ENCODE measurements around the gene MYO18A.
"Not testable (repeated sequence)": the region's sequence is repeated elsewhere in the genome, so short reads cannot be mapped to it uniquely, and the experiment has no call there.

The MYO18A gene

DNA sequence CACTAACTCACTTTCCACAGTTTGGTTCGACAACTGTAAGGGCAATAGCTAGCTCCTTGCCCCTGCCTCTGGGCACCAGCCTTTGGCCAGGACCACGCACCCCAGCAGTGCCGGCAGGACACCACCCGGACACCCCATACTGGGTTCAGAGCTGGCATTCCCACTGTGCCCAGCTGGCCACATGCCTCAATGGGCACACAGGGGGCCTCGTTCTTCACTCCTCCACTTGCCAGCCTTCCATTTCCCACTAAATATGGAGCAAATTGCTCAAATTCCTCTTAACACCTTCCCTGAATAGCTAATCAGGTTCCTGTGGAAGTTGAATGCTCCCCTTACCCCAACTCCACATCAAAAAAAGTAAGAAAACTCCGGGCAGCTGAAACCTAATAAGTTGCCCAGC, 84.8 kb downstream of the MYO18A start:
- no peak for DNase-seq

DNA sequence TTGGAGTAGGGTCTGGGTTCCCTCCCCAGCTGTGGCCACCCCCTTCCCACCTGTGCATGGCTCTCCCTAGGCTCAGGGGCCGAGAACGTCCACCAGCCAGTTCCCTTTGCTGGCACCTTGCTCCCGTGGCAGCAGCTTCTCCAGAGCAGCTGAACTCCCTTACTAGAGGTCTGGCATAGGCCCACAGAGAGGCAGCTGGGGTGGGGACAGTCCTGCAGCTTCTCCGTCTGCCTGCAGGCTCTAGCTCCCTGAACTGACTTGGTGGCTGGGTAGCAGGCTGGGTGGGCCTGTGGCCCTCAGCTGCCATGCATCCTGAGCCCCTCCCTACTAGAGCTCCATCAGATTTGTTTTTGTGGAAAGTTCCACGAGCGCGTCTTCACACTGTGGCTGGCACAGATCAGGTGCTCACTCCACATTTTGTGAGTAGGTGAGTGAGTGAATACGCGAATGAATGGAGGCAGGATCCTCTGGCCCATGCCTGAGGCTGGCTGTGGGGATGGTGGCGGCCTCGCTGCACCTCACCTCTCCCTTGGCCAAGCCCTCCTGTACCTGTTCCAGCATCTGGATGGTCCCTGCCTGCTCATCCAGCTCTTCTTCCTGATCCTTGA, 86.0 kb downstream of the MYO18A start:
- no peak for DNase-seq

DNA sequence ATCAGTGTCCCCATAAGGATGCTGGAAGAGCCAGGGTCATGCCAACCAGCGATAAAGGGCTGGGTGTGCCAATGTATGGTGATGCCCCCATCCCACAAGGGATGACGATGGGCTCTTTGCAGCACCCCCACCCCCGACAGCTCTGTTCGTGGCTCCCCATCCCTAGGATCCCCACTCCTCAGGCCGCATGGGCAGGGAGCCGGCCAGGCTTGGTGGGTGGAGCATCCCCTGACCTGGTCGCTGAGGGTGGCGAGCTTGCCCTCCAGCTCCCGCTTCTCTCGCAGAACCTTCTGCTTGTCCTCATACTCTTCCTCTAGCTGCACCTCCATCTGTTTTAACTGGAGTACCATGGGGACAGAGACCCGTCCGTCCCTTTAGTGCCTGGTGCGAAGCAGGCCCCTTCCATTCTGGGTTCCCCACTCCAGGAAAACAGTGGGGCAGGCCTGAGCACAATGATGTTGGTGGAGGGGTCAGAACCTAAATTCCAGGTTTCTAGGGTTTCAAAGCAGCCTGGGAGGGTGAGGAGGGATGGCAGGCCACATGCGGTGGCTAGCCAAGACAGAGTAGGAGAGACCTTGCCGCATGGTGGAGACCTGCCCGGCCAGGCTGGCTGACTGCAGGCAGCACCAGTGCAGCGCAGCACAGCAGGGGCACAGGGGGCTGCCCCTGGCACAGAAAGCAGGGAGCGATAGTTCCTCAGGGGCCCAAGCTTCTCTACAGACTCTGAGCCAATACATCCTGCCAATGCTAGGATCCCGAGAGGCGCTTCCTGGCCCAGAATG, 86.9 kb downstream of the MYO18A start:
- no peak for DNase-seq

DNA sequence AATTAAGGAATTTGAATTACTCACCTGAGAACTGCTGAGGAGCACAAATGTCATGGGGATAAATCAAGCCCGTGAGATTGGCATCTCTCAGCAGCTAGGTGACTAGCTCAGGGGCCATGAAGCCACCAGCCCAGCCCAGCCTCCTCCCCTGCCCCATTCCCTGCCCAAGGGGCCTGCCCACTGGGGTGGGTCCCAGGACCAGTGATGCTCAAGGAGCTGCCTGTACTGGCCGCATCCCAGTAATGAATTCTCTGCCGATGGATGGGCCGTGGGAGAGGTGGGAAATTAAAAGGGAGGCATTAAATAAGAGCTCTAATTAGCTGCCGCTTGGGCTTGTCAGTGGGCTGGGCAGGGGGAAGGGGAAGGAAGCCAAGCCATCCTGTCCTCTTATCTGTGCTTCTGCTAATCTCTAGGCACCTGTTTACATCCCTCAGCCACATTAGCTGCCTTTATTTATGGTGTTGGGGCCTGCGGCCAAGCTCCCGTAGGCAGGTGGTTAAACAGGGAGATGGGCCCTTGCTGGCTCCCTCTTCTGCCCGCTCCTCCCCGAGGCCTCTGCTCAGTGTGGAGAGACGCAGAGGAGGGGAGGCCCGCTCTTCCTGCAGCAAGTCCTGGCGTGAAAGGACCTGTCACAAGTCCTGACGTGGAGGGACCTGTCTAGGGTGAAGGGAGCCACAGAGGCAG, 88.5 kb downstream of the MYO18A start:
- DNase-seq, result peak; percentile 85

DNA sequence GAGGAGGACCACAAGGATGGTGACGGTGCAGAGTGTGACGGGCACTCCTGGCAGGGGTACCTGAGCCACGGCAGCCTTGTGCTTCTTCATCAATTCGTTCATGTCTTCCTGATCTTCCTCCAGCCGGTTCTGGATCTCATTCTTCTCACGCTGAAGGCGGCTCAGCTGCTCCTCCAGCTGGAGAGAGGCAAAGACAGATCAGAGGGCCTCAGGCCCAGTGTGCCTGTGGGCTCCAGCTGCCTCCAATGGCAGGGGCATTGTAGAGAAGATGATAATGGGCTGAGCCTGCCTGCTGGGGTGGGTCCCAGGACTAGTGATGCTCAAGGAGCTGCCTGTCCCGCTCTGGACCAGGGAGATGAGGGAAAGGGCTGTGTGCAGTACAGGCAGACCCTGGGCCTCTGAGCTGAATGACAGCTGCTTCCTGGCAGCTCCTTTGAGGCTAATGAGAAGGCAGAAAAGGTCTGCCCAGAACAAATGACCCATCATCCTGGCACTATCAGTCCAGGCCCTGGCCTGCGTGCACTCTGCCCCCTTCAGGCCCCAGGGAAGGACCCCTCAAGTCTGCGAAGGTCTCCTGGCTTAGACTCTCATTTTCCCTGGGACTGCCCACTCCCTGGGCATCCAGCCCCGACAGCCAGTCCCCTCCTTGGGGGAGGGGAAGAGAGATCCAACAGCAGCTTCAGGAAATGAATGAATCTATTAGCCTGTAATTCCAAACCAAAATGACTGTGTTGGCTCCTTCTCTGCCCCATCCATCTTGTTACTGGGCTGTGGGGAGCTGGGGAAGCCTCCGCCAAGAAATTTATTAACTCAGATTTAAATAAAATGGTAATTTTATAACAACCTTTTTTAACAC, 89.2 kb downstream of the MYO18A start:
- DNase-seq, result no peak

DNA sequence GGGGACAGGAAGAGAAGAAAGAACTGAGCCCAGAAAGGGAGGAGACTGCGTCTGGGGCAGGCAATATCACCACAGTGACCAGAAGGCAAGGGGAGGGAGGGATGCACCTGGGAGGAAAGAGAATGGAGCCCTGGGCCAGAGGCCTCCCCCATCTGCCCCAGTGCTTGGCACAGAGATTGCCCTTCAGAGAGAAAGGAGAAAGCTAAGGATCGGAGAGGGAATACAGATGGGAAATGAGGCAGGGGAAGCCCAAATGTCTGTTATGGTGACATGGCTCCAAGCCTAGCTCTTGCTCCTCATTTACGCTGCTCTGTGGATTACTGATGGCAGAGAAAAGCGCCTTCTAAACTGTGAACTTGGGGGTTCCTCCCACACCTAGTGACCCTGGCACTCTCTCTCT, 90.1 kb downstream of the MYO18A start:
- no peak for DNase-seq

DNA sequence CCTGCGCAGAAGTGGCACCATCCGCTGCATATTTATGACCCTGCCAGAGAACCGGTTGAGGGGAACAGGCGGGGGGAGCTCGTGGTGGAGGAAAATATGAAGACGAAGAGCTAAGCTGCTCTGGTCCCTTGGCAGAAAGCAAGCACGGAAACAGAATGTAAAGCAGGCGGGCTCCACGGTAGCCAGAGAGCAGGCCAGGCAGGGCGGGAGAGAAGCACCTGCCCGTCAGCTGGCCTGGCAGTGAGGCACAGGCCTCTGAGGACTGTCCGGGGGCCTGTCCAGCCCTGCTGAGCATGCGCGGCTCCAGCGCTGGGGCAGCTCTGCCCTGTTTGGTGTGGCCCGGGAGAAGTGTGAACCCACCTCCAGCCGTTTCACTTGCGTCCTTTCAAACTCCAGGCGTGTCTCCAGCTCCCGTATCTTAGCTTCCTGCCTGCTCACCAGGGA, 90.6 kb downstream of the MYO18A start:
- DNase-seq, result no peak

DNA sequence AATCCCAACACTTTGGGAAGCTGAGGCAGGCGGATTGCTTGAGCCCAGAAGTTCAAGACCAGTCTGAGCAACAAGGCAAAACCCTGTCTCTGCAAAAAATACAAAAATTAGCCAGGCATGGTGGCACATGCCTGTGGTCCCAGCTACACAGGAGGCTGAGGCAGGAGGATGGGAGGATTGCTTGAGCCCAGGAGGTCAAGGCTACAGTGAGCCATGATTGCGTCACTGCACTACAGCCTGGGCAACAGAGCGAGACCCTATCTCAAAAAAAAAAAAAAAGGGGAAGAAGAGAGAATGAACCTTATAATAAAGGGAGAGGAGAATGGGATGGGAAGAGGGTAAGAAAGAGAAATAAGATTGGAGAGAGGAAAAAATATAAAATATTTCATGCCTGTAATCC, 91.4 kb downstream of the MYO18A start:
- DNase-seq, result not testable (repeated sequence)

DNA sequence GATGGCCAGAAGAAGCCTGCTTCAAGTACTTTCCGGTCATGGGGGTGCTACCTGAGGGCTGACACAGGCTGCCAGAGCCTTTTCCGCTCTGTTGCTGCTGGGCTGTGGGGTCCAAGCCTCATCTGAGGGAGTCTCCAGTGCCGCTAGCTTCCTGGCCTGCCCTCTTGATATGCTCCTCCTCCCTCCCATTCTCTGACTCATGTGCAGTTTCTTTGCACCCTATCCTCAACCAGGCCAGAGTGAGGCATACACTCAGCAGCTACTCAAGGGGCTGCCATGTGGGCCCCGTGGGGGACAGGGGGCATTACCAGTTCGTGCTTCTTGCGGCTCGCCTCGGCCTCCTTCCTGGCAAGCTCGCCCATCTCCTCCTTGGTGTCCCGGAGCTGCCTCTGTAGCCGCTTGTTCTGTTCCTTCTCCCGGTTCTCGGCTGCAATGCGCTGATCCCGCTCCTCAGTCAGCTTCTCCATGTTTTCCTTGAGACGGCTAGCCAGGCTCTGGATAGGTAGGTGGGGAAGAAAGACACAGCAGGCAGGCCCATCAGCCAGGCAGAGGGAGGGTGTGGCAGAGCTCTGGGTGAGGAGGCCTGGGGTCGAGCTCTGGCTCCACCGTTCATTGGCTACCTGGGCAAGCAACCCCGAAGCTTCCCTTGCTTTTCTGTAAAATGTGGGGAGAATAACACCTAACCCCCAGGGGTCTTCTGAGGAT, 93.4 kb downstream of the MYO18A start:
- no peak for DNase-seq

DNA sequence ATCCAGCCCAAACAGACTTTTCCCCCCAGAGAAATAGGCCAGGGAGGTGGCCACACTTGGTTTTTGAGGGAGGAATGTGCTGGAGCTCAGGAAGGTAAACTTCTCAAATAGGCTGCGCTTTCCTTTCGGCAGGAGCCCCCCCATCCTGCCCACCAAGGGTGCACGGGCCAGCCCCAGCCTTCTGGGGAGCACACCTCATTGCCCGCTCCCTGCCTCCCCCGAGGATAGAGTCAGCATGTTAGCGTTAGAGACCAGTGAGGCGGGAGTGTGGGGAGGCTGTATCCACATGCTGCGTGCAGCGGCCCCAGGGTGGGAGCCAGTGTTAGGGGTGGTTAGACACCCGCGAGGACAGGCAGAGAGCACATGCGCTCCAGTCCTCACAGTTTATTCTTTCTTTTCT, 95.0 kb downstream of the MYO18A start:
- DNase-seq, result no peak

DNA sequence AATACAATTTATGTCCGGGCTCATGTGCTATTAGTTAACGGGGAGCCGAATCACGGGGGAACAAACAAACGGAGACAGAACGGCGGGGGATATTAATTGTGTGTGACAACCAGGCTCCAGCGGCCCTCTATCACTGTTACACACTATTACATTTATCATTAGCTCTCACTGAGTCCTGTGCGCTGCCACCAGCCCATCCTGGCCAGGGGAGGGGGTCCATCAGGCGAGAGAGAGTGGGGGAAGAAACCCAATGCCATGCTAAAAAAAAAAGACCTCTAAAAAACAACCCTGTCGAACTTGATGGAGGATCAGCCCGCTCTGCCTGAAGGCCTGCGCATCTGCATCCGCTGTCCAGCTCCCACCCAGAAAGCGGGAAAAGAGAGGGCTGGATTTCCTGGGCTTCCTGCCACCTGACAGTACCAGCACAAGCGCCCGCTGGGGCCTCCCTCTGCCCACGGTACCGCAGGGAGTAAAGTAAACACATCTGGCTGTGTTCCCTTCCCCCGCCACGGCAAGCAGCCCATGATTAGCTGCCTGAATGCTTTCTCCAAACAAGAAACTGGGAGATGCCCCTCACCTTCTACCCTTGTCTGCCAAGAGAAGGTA, 95.6 kb downstream of the MYO18A start:
- peak; percentile 84 for DNase-seq

DNA sequence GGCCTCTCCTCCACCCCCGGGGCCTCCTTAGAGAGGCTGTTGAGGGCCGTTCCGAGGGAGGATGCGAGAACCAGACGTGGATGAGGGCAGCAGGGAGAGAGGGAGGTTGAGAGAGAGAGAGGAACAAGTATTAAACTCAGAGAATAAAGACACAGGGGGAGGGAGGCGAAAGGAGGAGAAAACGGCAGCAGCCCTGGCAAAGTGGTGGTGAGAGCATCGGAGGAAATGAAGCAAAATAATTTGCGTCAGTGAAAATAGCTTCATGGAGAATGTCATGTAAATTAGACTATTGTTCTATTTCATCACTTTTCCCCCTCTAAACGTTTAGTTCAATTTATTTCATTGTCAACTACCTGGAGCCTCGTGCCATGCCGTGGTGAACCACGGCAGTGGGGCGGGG, 99.2 kb downstream of the MYO18A start:
- DNase-seq, result no peak

DNA sequence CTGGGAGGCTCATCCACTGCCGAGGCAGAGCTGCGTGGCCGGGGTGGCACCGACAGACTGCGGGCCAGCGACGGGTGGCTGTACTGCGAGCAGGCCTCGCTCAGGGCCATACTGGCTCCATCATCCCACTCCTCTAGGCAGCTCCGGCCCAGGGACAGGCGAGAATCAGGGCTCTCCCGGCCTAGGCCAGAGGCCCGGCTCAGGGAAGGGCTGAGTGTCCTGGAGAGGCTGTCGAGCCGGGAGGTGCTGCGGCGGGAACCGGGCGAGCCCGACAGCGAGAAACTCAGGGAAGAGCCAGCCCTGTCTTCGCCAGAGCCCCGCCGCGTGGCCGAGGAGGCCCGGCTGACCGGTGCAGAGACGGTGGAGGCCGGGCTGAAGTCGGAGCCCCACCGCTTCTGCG, 99.9 kb downstream of the MYO18A start:
- no peak for DNase-seq

DNA sequence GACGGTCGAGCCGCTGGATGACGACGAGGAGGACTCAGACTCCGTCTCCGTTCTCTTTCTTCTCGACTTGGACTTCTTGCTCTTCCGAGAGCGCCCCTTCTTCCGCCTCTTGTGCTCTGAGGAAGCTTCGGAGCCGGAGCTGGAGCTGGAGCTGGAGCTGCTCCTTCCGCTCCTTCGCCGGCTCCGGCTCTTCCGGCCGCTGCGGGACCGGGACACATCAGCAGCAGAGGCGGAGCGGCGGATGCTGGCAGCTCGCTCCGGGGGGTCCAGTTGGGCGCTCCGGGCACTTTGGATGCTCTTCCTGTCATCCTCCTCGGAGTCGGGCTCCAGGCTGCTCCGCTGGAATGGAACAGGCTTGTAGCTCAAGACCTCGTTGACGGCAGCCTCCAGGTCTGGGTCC, 100.3 kb downstream of the MYO18A start:
- DNase-seq, result no peak

DNA sequence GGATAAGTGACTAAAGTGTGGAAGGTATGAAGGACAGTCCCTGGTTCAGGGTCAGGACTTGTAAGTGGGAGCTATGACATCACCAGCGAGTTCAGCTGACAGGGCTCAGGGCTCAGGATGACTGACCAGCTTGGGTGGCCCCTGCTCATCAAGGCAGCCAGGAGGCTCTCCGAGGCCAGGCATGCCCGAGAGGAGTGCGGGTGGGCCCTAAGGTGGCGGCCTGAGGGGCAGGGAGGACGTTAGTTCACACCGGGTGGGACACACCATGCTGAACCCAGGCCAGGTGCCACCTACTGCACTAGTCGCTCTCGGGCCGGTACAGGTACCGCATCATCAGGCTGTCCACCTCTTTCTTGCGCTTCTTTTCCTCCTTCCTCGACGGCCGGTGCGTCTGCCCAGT, 100.8 kb downstream of the MYO18A start:
- DNase-seq, result no peak

DNA sequence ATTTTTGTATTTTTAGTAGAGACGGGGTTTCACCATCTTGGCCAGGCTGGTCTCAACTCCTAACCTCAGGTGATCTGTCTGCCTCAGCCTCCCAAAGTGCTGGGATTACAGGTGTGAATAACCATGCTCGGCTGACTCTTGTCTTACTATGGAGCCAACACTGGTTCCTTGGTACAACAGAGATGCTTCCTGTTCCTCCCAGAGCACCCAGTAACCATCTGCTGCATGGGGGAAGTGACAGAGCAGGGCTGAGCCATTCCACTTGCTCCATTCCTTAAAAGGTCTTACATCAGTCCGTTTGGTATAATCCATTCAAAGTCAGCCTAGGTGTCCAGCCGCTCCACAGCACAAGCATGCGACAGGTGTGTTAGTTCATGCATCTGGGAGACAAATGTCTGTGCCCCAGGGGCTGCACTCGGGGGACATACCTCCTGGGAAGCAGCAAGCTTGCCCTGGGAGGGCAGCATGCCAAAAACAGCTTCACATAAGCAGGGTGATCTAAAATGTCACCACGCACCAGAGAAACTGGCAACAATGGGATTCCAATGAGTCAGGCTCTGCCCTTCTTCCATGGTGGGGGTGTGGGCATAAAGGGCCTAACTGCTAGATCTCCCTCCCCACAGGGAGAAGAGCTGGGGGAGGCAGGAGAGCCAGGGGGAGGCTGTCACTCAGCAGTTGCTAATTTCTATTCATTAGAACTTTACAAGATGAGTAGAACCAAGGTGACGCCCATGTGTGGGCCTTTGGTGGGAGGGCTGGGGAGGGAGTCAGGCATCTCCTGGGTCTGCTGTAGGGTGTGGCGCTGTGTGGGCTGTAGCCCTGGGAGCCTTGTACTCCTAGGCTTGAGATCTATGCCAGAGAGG, 101.8 kb downstream of the MYO18A start:
- DNase-seq, result no peak

DNA sequence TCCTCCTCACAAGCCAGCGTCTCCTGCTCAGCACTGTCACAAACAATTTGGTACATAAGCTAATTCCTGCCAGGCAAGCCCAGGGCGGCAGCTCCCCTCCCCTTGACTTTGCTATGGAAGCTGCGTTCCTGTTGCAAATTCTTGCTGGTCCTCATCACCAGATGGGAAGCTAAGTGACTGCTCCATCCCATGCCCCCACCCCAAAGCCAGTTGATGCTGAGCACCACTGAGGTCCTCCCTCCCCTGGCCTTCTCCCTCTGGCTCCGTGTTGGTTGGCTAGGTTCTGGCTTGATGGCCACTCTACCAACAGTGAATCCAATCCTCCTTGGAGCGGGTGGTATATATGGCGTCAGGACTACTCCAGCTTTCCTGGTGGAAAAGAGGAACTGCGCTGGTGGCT, 102.9 kb downstream of the MYO18A start:
- no peak for DNase-seq

DNA sequence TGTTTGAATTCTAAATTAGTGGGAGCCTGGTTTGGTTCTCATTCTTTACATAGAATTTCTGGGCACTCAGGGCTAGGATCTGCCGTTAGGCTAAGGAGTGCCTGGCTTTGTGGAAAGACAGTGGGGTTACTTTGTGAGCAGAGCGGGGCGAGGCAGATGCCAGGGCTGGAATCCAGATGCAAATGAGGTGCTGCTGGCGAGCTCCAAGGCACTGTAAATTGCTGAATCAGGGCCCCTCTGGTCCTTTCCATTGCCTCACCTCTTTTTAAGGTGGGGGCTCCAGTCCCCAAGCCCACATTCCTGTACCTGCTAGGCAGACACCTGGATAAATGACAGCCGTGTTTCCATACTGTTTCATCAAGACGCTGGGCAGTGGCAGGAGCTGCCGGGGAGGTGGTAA, 103.5 kb downstream of the MYO18A start:
- no peak for DNase-seq

DNA sequence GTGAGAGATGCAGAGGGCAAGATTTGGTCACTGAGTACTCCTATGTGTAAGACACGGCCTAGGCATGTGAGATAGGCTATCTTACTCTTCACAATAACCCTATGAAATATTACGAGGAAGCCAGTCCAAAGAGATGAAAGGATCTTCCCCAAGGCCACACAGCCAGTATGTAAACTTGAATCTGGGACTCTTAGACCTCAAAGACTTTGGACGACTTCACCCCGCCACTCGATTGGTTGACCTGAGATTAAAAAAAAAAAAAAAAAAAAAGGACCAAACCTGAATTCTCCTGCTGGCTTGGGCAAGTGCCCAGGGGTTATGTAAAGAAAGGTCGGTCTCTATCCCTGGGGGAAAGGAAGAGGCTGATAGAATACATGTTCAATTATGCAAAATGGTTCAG, 104.1 kb downstream of the MYO18A start:
- no peak for DNase-seq

DNA sequence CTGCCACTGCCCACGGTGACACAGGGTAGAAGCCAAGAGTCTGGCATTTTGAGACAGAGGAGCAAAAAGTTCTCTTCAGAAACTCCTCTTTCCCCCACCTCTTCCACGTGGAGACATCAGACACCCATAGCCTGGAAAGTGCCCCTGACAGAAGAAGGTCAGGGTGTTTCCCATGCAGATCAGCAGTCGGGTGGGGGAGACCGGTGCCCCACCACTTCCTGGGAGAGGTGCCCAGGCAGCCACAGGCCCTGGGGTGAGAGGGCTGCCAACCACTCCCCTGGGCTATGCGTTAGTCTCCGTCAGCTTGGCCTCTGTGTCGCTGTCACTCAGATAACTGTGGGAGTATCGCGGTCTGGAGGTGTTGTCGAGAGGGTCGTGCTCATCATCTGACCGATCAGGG, 105.7 kb downstream of the MYO18A start:
- no peak for DNase-seq

DNA sequence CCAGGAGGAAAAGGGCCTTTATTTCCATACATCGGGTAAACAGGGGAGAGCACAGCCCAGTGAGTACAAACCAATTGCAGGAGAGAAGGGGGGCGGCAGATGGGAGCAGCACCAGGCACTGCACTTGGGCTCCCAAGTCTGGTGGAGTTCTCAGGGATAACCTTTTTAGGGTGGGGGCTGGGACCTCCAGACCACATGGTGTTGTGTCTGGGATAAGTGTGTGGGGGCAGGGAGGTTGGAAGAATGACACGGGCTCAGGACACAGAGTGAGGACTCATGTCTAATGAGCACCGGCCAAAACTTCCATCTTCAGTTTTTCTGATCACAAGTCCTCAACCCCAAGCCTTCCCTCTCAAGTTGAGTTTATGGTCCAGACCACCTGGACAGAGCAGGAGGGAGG, 106.7 kb downstream of the MYO18A start:
- DNase-seq, result no peak
